RWPE1 (cell line): ENCODE measurements around the gene ATG2A.

Experiments used
- CTCF ChIA-PET: fragments of 350-600 bp; sonication (Branson Sonifier 250); formaldehyde crosslinking; extraction: SDS; loops from one replicate; lab custom pipeline; 2021; lab: Yijun Ruan, JAX
- POLR2A ChIA-PET: fragments of 400-600 bp; formaldehyde crosslinking; extraction: SDS; loops from one replicate; lab custom pipeline; 2020; ENCODE audit warnings: antibody characterized with exemption; ENCODE audit not compliant: low non-redundant PET; lab: Yijun Ruan, JAX
- DNase-seq: peaks from one replicate; pipeline ENCODE4 v3.0.0; 2012; ENCODE audit warnings: low spot score
- H3K27ac ChIP-seq: fragments of 450-650 bp; 2 replicates; pipeline ENCODE4 v1.5.1; 2017
- TF ChIP-seq, protein P1 (sequence below): fragments of 450-650 bp; conservative IDR thresholded peaks from 2 replicates; pipeline ENCODE4 v1.5.1; 2017; ENCODE audit warnings: low read depth, mild to moderate bottlenecking

ATG2A gene

DNA sequence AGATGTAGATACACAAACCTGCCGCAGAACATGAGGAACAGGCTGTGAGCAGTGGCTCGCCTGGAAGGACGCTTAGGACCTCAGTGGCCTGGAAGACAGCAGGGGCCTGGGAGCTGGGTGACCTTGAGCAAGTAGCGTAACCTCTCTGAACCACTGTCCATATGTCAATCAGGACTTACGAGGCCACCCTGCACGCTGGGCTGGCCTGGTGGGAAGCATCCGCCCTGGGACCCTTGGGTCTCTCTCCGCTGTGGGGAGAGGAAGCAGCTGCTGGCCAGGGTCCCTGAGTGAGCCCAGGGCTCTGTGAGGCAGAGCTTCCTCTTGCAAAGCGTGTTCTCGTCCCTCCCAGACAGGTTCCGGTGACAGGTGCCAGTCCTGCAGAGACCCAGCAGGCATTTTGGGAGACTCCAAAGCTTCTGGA, 24.6 kb downstream of the ATG2A start:
- ChIA-PET POLR2A (no interaction called here), CTCF (interaction anchor here (0.7 to 7.9 kb wide), 3 partner anchors 31 to 561 kb away, joined by 3 to 62 read pairs (median 4); no protein-coding TSS in a partner anchor)
- no peak for DNase-seq
- TF ChIP-seq, protein P1, sequence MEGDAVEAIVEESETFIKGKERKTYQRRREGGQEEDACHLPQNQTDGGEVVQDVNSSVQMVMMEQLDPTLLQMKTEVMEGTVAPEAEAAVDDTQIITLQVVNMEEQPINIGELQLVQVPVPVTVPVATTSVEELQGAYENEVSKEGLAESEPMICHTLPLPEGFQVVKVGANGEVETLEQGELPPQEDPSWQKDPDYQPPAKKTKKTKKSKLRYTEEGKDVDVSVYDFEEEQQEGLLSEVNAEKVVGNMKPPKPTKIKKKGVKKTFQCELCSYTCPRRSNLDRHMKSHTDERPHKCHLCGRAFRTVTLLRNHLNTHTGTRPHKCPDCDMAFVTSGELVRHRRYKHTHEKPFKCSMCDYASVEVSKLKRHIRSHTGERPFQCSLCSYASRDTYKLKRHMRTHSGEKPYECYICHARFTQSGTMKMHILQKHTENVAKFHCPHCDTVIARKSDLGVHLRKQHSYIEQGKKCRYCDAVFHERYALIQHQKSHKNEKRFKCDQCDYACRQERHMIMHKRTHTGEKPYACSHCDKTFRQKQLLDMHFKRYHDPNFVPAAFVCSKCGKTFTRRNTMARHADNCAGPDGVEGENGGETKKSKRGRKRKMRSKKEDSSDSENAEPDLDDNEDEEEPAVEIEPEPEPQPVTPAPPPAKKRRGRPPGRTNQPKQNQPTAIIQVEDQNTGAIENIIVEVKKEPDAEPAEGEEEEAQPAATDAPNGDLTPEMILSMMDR: no peak
- peak overlapping the region; percentile 39; the same call in 1 of the 2 replicates for H3K27ac ChIP-seq

DNA sequence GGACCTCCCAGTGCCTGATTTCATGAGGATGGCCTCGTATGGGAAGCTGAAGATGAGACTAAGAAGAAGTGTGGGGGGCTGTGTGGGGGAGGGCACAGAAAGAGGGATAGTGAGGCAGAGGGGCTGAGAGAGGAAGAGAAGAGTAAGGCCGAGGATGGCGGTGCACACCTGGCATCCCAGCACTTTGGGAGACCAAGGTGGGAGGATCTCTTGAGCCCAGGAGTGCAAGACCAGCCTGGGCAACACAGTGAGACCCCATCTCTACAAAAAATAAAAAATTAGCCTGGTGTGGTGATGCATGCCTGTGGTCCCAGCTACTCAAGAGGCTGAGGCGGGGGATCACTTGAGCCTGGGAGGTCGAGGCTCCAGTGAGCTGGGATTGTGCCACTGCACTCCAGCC, 25.1 kb downstream of the ATG2A start:
- ChIA-PET CTCF (interaction anchor here (0.7 to 7.9 kb wide), 3 partner anchors 43 to 560 kb away, joined by 4 to 62 read pairs (median 4); no protein-coding TSS in a partner anchor), POLR2A (no interaction called here)
- peak overlapping the region; percentile 39 for H3K27ac ChIP-seq
- TF ChIP-seq, protein P1: no peak
- no peak for DNase-seq

DNA sequence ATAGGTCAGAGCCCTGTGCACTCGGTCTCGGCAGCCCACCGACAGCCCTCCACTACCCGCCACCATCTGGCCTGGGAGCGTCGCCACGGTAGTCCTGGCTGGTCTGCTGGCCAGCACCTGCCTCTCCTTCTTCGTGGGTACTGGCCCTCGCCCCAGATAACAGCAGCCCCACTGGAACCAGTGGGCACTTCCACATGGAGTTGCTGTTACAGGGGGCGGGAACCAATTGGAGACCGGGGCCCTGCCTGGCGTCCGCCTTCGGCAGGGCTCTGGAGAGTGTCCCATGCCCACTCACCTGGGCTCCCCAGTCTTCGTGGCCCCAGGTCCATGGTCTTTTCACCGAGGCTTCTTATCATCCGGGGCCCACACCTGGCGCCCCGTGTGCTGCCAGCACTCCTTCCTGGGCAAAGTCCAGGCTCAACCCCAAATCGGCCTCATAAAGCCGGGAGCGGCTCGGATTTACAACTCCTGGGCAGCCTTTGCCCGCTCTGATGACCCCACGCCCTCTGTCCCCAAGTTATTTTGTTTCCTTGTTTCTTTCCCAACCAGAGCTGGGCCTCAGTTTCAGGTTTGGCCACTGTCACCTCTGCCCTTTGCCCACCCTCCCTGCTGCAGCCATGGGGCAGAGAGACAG, 25.7 kb downstream of the ATG2A start:
- POLR2A ChIA-PET: no interaction called here
- CTCF ChIA-PET: interaction anchor here (0.7 to 7.9 kb wide), 3 partner anchors 43 to 560 kb away, joined by 4 to 62 read pairs (median 4); no protein-coding TSS in a partner anchor
- TF ChIP-seq, protein P1: no peak
- H3K27ac ChIP-seq: peak overlapping the region; percentile 39; the same call in 1 of the 2 replicates
- DNase-seq: no peak

DNA sequence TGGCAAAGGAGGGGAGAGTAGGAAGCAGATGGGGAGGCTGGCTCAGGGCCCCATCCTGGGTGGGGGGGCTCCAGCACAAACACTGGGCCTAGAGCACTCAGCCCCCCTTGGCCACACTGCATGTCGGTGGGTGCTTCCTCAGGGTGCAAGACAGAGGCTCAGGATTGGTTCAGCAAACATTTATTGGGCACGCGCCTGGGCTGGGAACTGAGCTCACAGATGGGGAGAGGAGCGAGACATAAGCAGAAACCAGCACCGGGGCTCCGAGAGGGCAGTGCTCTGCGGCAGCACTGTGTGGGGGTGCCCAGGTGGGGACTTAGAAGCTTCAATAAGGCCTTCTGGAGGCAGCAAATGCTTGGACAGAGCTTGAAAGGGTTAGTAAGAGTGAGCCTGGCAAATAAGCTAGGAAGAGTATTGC, 26.5 kb downstream of the ATG2A start:
- DNase-seq: no peak
- TF ChIP-seq, protein P1: no peak
- H3K27ac ChIP-seq: peak overlapping the region; percentile 39; the same call in 1 of the 2 replicates
- POLR2A ChIA-PET: no interaction called here
- CTCF ChIA-PET: interaction anchor here (7.9 kb wide), 1 partner anchor 42 kb away, joined by 62 read pairs; no protein-coding TSS in a partner anchor

DNA sequence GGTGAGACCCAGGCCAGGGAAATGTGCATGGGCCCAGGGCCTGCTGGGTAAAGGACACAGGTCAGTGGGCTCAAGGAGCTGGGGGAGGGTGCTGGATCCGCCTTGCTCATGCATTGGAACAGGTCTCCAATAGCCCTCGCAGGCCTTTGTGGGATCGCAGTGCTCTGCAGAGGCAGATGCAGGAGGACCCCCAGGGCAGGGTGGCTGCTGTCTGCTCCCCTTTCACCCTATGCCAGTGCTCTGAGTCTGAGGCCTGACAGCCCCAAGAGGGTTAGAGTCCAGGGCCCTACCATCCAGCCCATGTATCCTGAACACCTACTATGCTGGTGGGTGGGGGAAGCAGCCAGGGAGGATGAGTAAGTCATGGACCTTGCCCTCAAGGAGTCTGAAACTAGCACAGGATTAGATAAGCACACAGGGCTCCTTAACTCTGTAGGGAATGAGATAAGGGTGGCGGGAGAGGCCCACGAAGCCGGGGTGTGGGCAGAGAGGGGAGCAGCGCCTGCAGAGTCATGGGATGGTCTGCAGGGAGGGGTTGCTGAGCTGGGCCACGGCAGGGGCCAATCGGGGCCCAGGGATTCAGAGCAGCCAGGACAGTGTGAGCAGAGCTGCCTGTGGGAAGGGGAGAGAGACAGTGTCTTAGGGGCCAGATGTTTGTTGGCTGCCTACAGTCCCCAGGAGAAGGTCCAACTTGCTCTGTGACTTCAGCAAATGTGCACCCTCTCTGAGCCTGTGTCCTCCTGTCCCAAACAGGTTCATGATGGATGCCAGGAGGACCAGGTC, 28.1 kb downstream of the ATG2A start:
- ChIA-PET POLR2A (no interaction called here), CTCF (interaction anchor here (0.8 to 7.9 kb wide), 3 partner anchors 20 to 125 kb away, joined by 3 to 62 read pairs (median 16); partner anchors contain the start of gene ARL2)
- TF ChIP-seq, protein P1: no peak
- DNase-seq: no peak
- H3K27ac ChIP-seq: peak overlapping the region; percentile 42

DNA sequence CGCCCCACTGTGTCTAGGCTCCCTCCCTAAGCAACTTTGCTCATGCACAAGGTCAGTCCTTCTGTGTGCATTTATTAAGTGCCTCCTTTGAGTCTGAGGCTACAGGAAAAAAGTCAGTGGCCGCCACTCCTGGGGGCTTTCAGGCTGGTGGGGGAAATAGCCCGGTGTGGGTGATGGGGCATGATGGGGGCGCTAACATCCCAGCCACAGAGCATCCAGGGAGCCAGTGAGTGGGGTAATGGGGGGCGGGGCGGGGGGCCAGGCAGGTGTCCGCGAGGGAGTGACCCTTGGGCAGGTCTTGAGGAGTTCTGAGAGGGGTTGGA, 28.6 kb downstream of the ATG2A start:
- TF ChIP-seq, protein P1: no peak
- CTCF ChIA-PET: interaction anchor here (0.5 to 2.1 kb wide), 21 partner anchors 8 to 180 kb away, joined by 3 to 39 read pairs (median 4); partner anchors contain the start of genes ARL2 and EHD1
- H3K27ac ChIP-seq: peak overlapping the region; percentile 42
- no peak for DNase-seq
- POLR2A ChIA-PET: no interaction called here
